Erythroblast (primary cell): ENCODE results near the gene KCNK4.

ENCODE experiments used
- GATA1 ChIP-seq: IDR thresholded peaks from 2 replicates; pipeline ENCODE4 v1.6.1; 2011; ENCODE audit warnings: low read depth, mild to moderate bottlenecking, control low read depth, low read length, moderate library complexity
- POLR2A ChIP-seq: IDR thresholded peaks from 2 replicates; pipeline ENCODE4 v1.6.1; 2011; ENCODE audit warnings: mild to moderate bottlenecking, low read length

- TF ChIP-seq POLR2A, result no peak
- no peak for TF ChIP-seq GATA1
These were observed 12.4 kb upstream of the KCNK4 start for GRCh38 chr11:64278576-64279190.
